HEK293 (cell line): ENCODE measurements around the gene SYDE2.

ENCODE experiments used
- GLI4 ChIP-seq: fragments of 450-650 bp; formaldehyde crosslinking; IDR thresholded peaks from 2 replicates; pipeline ENCODE4 v1.5.1; 2016; ENCODE audit warnings: missing biosample characterization, missing genetic modification characterization
- GLIS1 ChIP-seq: fragments of 450-650 bp; formaldehyde crosslinking; IDR thresholded peaks from 2 replicates; pipeline ENCODE4 v1.5.1; 2016; ENCODE audit warnings: missing biosample characterization, missing genetic modification characterization
- IKZF3 ChIP-seq: fragments of 450-650 bp; IDR thresholded peaks from 2 replicates; pipeline ENCODE4 v1.5.0; 2018; ENCODE audit warnings: missing biosample characterization, mild to moderate bottlenecking, missing genetic modification characterization, moderate library complexity
- KLF1 ChIP-seq: fragments of 450-650 bp; formaldehyde crosslinking; IDR thresholded peaks from 2 replicates; pipeline ENCODE4 v1.5.1; 2016; ENCODE audit warnings: missing biosample characterization, missing genetic modification characterization
- MYNN ChIP-seq: fragments of 450-650 bp; formaldehyde crosslinking; IDR thresholded peaks from 2 replicates; pipeline ENCODE4 v1.5.1; 2016; ENCODE audit warnings: missing biosample characterization, missing genetic modification characterization, borderline replicate concordance
- OSR2 ChIP-seq: fragments of 450-650 bp; formaldehyde crosslinking; IDR thresholded peaks from 2 replicates; pipeline ENCODE4 v1.5.1; 2016; ENCODE audit warnings: missing biosample characterization, missing genetic modification characterization
- TSHZ1 ChIP-seq: fragments of 450-650 bp; formaldehyde crosslinking; IDR thresholded peaks from 2 replicates; pipeline ENCODE4 v1.5.1; 2016; ENCODE audit warnings: missing biosample characterization, missing genetic modification characterization, borderline replicate concordance
- ZBTB44 ChIP-seq: fragments of 450-650 bp; IDR thresholded peaks from 2 replicates; pipeline ENCODE4 v1.5.1; 2018; ENCODE audit warnings: missing biosample characterization, mild to moderate bottlenecking, missing genetic modification characterization
- ZFP37 ChIP-seq: fragments of 450-650 bp; formaldehyde crosslinking; IDR thresholded peaks from 2 replicates; pipeline ENCODE4 v1.5.1; 2016; ENCODE audit warnings: missing biosample characterization, missing genetic modification characterization
- ZFP41 ChIP-seq: fragments of 450-650 bp; formaldehyde crosslinking; IDR thresholded peaks from 2 replicates; pipeline ENCODE4 v1.5.1; 2016; ENCODE audit warnings: missing biosample characterization, missing genetic modification characterization, borderline replicate concordance
- ZNF112 ChIP-seq: fragments of 450-650 bp; formaldehyde crosslinking; IDR thresholded peaks from 2 replicates; pipeline ENCODE4 v1.5.0; 2017; ENCODE audit warnings: missing biosample characterization, missing genetic modification characterization
- ZNF157 ChIP-seq: fragments of 450-650 bp; formaldehyde crosslinking; IDR thresholded peaks from 2 replicates; pipeline ENCODE4 v1.5.1; 2016; ENCODE audit warnings: missing biosample characterization, missing genetic modification characterization
- ZNF302 ChIP-seq: fragments of 450-650 bp; formaldehyde crosslinking; IDR thresholded peaks from 2 replicates; pipeline ENCODE4 v1.5.1; 2016; ENCODE audit warnings: missing biosample characterization, missing genetic modification characterization, low read depth
- ZNF341 ChIP-seq: fragments of 450-650 bp; formaldehyde crosslinking; IDR thresholded peaks from 2 replicates; pipeline ENCODE4; 2016; ENCODE audit warnings: low read depth, missing biosample characterization, missing genetic modification characterization
- ZNF521 ChIP-seq: fragments of 450-650 bp; formaldehyde crosslinking; IDR thresholded peaks from 2 replicates; pipeline ENCODE4 v1.5.1; 2017; ENCODE audit warnings: missing biosample characterization, mild to moderate bottlenecking, missing genetic modification characterization
- ZNF747 ChIP-seq: fragments of 450-650 bp; formaldehyde crosslinking; IDR thresholded peaks from 2 replicates; pipeline ENCODE4 v1.5.1; 2016; ENCODE audit warnings: missing biosample characterization, missing genetic modification characterization
- ZXDB ChIP-seq: fragments of 450-650 bp; formaldehyde crosslinking; IDR thresholded peaks from 2 replicates; pipeline ENCODE4 v1.5.1; 2016; ENCODE audit warnings: missing biosample characterization, missing genetic modification characterization
- TF ChIP-seq, protein P1 (sequence below): fragments of 450-650 bp; IDR thresholded peaks from 2 replicates; pipeline ENCODE4 v1.5.1; 2018; ENCODE audit warnings: missing biosample characterization, missing genetic modification characterization
- TF ChIP-seq, protein P2 (sequence below): fragments of 450-650 bp; formaldehyde crosslinking; IDR thresholded peaks from 2 replicates; pipeline ENCODE4 v1.5.1; 2016; ENCODE audit warnings: missing biosample characterization, missing genetic modification characterization, borderline replicate concordance

Gene SYDE2

GRCh38 chr1:85200463-85201339 lies at the start of gene SYDE2 (continued):
- TF ChIP-seq ZBTB44 (tag by site-specific recombination): peak; percentile 73; the same call in 1 of the 2 replicates
- TF ChIP-seq GLI4: no peak
- TF ChIP-seq ZXDB: peak; percentile 38
- TF ChIP-seq ZFP37 (tag by site-specific recombination): peak; percentile 82
- no peak for TF ChIP-seq ZNF302 (tag by site-specific recombination)
- no peak for TF ChIP-seq ZFP41
- no peak for TF ChIP-seq ZNF157 (tag by site-specific recombination)
- TF ChIP-seq TSHZ1: no peak
- TF ChIP-seq, protein P1, sequence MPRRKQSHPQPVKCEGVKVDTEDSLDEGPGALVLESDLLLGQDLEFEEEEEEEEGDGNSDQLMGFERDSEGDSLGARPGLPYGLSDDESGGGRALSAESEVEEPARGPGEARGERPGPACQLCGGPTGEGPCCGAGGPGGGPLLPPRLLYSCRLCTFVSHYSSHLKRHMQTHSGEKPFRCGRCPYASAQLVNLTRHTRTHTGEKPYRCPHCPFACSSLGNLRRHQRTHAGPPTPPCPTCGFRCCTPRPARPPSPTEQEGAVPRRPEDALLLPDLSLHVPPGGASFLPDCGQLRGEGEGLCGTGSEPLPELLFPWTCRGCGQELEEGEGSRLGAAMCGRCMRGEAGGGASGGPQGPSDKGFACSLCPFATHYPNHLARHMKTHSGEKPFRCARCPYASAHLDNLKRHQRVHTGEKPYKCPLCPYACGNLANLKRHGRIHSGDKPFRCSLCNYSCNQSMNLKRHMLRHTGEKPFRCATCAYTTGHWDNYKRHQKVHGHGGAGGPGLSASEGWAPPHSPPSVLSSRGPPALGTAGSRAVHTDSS: peak; percentile 86
- TF ChIP-seq OSR2 (tag by site-specific recombination): peak; percentile 8; the same call in 1 of the 2 replicates
- no peak for TF ChIP-seq ZNF112
- TF ChIP-seq KLF1: peak; percentile 71
- TF ChIP-seq, protein P2, sequence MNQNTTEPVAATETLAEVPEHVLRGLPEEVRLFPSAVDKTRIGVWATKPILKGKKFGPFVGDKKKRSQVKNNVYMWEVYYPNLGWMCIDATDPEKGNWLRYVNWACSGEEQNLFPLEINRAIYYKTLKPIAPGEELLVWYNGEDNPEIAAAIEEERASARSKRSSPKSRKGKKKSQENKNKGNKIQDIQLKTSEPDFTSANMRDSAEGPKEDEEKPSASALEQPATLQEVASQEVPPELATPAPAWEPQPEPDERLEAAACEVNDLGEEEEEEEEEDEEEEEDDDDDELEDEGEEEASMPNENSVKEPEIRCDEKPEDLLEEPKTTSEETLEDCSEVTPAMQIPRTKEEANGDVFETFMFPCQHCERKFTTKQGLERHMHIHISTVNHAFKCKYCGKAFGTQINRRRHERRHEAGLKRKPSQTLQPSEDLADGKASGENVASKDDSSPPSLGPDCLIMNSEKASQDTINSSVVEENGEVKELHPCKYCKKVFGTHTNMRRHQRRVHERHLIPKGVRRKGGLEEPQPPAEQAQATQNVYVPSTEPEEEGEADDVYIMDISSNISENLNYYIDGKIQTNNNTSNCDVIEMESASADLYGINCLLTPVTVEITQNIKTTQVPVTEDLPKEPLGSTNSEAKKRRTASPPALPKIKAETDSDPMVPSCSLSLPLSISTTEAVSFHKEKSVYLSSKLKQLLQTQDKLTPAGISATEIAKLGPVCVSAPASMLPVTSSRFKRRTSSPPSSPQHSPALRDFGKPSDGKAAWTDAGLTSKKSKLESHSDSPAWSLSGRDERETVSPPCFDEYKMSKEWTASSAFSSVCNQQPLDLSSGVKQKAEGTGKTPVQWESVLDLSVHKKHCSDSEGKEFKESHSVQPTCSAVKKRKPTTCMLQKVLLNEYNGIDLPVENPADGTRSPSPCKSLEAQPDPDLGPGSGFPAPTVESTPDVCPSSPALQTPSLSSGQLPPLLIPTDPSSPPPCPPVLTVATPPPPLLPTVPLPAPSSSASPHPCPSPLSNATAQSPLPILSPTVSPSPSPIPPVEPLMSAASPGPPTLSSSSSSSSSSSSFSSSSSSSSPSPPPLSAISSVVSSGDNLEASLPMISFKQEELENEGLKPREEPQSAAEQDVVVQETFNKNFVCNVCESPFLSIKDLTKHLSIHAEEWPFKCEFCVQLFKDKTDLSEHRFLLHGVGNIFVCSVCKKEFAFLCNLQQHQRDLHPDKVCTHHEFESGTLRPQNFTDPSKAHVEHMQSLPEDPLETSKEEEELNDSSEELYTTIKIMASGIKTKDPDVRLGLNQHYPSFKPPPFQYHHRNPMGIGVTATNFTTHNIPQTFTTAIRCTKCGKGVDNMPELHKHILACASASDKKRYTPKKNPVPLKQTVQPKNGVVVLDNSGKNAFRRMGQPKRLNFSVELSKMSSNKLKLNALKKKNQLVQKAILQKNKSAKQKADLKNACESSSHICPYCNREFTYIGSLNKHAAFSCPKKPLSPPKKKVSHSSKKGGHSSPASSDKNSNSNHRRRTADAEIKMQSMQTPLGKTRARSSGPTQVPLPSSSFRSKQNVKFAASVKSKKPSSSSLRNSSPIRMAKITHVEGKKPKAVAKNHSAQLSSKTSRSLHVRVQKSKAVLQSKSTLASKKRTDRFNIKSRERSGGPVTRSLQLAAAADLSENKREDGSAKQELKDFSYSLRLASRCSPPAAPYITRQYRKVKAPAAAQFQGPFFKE (tag by site-specific recombination): no peak
- TF ChIP-seq ZNF341 (tag by site-specific recombination): peak; percentile 91
- peak; percentile 82 for TF ChIP-seq IKZF3
- TF ChIP-seq MYNN (tag by site-specific recombination): no peak
- no peak for TF ChIP-seq ZNF747 (tag by site-specific recombination)
- peak; percentile 95; the same call in 1 of the 2 replicates for TF ChIP-seq GLIS1 (tag by site-specific recombination)
- no peak for TF ChIP-seq ZNF521 (tag by site-specific recombination)
